SK-N-MC (cell line): ENCODE data around the gene ABLIM1.

Experiments used
- DNase-seq: peaks from one replicate; pipeline ENCODE4 v3.0.0-alpha.2; 2011; ENCODE audit warnings: low read depth, low spot score
- H3K27ac ChIP-seq: fragments of 200-600 bp; sonication (generic); 2 replicates; pipeline ENCODE4 v1.5.1; 2016; ENCODE audit warnings: mixed run types
- H3K36me3 ChIP-seq: fragments of 200-600 bp; sonication (generic); 2 replicates; pipeline ENCODE4 v1.6.1; 2017; ENCODE audit warnings: antibody characterized with exemption, low read length, mixed read lengths; ENCODE audit not compliant: insufficient read depth
- H3K4me3 ChIP-seq: fragments of 200-600 bp; sonication (generic); 2 replicates; pipeline ENCODE4 v1.5.1; 2016
- H3K9ac ChIP-seq: fragments of 200-600 bp; sonication (generic); 2 replicates; pipeline ENCODE4 v1.8.0; 2017; ENCODE audit warnings: mixed run types, mixed read lengths; ENCODE audit not compliant: insufficient read length
- H3K9me3 ChIP-seq: fragments of 200-600 bp; sonication (generic); 2 replicates; pipeline ENCODE4 v1.6.1; 2017; ENCODE audit warnings: low read depth, mild to moderate bottlenecking, antibody characterized with exemption, low read length, moderate library complexity, mixed read lengths
- EZH2 ChIP-seq: fragments of 200-600 bp; sonication (generic); IDR thresholded peaks from one replicate; pipeline ENCODE4 v1.6.1; 2017; ENCODE audit warnings: antibody characterized with exemption
- FOXP2 ChIP-seq: optimal IDR thresholded peaks from 2 replicates; pipeline ENCODE3; 2011; ENCODE audit warnings: mild to moderate bottlenecking, moderate library complexity; ENCODE audit not compliant: insufficient read depth; ENCODE audit errors: extremely low read length, control extremely low read depth
- POLR2AphosphoS5 ChIP-seq: IDR thresholded peaks from 2 replicates; pipeline ENCODE4 v1.6.1; 2012; ENCODE audit warnings: mild to moderate bottlenecking, low read depth, low read length, borderline replicate concordance

ABLIM1 gene

GRCh38 chr10:114432566-114433093 is 225.4 kb downstream of the ABLIM1 start:
- Histone ChIP-seq H3K9me3 (no peaks in the 10 kb centered on the region), H3K27ac (no peak overlapping the region), H3K4me3 (no peak overlapping the region), H3K36me3 (no peaks in the 10 kb centered on the region), H3K9ac (no peak overlapping the region)
- no peak for DNase-seq
- TF ChIP-seq EZH2 = no peak
- TF ChIP-seq FOXP2 = no peak
- TF ChIP-seq POLR2AphosphoS5 = no peak

GRCh38 chr10:114431414-114432135 is 226.5 kb downstream of the ABLIM1 start:
- Histone ChIP-seq H3K27ac (no peak overlapping the region), H3K9me3 (no peaks in the 10 kb centered on the region), H3K36me3 (no peaks in the 10 kb centered on the region), H3K4me3 (no peak overlapping the region), H3K9ac (no peak overlapping the region)
- TF ChIP-seq FOXP2 (no peak), POLR2AphosphoS5 (no peak), EZH2 (no peak)
- no peak for DNase-seq

GRCh38 chr10:114430688-114431413 is 227.2 kb downstream of the ABLIM1 start:
- H3K36me3 ChIP-seq = no peaks in the 10 kb centered on the region
- no peak overlapping the region for H3K4me3 ChIP-seq
- no peak for DNase-seq
- H3K9me3 ChIP-seq = no peaks in the 10 kb centered on the region
- no peak overlapping the region for H3K27ac ChIP-seq
- H3K9ac ChIP-seq = no peak overlapping the region
- TF ChIP-seq POLR2AphosphoS5 (no peak), EZH2 (no peak), FOXP2 (no peak)

GRCh38 chr10:114429581-114430335 is 228.3 kb downstream of the ABLIM1 start:
- Histone ChIP-seq H3K9ac (no peak overlapping the region), H3K9me3 (no peaks in the 10 kb centered on the region), H3K27ac (no peak overlapping the region), H3K4me3 (no peak overlapping the region), H3K36me3 (no peaks in the 10 kb centered on the region)
- DNase-seq = no peak
- no peak for TF ChIP-seq FOXP2

- H3K27ac ChIP-seq = no peak overlapping the region
- TF ChIP-seq POLR2AphosphoS5 = no peak
- TF ChIP-seq EZH2 = no peak
- no peak for TF ChIP-seq FOXP2
- no peaks in the 10 kb centered on the region for H3K36me3 ChIP-seq
- no peak overlapping the region for H3K4me3 ChIP-seq
- H3K9me3 ChIP-seq = no peaks in the 10 kb centered on the region
- no peak for DNase-seq
- no peak overlapping the region for H3K9ac ChIP-seq
Measured at GRCh38 chr10:114427124-114427852, 230.8 kb downstream of the ABLIM1 start.

- no peak overlapping the region for H3K4me3 ChIP-seq
- H3K9me3 ChIP-seq = no peaks in the 10 kb centered on the region
- TF ChIP-seq EZH2 (no peak), POLR2AphosphoS5 (no peak), FOXP2 (no peak)
- DNase-seq = no peak
- no peak overlapping the region for H3K27ac ChIP-seq
- no peak overlapping the region for H3K9ac ChIP-seq
- H3K36me3 ChIP-seq = no peaks in the 10 kb centered on the region
Measured at GRCh38 chr10:114426476-114426875, 231.6 kb downstream of the ABLIM1 start.

- Histone ChIP-seq H3K9me3 (no peaks in the 10 kb centered on the region), H3K4me3 (no peak overlapping the region), H3K36me3 (no peaks in the 10 kb centered on the region), H3K9ac (no peak overlapping the region), H3K27ac (no peak overlapping the region)
- no peak for DNase-seq
- no peak for TF ChIP-seq FOXP2
- TF ChIP-seq POLR2AphosphoS5 = no peak
- no peak for TF ChIP-seq EZH2
Measured at GRCh38 chr10:114420811-114421485, 237.1 kb downstream of the ABLIM1 start.
